ENCODE data around the gene IL1R1.

Gene IL1R1

DNA sequence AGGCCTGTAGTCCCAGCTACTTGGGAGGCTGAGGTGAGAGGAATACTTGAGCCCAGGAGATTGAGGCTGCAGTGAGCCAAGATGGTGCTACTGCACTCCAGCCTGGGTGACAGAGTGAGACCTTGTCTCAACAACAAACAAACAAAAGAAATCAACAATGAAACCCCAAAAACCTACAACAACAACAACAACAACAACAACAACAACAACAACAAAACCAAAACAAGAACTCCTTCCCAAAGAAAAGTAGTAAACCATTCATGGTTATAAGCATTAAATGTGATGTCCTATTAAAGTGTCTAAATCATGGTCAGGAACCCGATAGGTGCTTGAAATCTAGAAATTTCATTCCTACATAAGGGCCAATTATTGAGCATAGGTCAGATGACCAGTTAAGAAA, 13.5 kb upstream of the IL1R1 start:
- H3K9ac ChIP-seq (ENCODE audit: insufficient read length, low read depth) = no peak overlapping the region
- TF ChIP-seq ZNF274 (IDR thresholded peaks at IDR 0.05; ENCODE audit: low read depth, low read length) = no peak
- no peak for TF ChIP-seq YY1 (IDR thresholded peaks at IDR 0.05; ENCODE audit: insufficient read depth, insufficient read length)
- no peak for TF ChIP-seq SUZ12 (IDR thresholded peaks at IDR 0.05; ENCODE audit: extremely low read depth, insufficient read depth, insufficient read length)
- peaks cover 3% of the 10 kb centered on the region; the same call in 1 of the 2 replicates for H3K9me3 ChIP-seq (ENCODE audit: insufficient read depth, low read length)
- no peak overlapping the region for H3K4me3 ChIP-seq (ENCODE audit: insufficient read length, low read depth)
- H3K27me3 ChIP-seq (ENCODE audit: insufficient read depth, insufficient read length) = no peaks in the 10 kb centered on the region
- H3K4me1 ChIP-seq (ENCODE audit: insufficient read depth, insufficient read length) = no peaks in the 10 kb centered on the region
- no peak for DNase-seq (ENCODE audit: low read depth, low spot score)
- H3K36me3 ChIP-seq (ENCODE audit: insufficient read depth, insufficient read length, low read length) = no peaks in the 10 kb centered on the region

DNA sequence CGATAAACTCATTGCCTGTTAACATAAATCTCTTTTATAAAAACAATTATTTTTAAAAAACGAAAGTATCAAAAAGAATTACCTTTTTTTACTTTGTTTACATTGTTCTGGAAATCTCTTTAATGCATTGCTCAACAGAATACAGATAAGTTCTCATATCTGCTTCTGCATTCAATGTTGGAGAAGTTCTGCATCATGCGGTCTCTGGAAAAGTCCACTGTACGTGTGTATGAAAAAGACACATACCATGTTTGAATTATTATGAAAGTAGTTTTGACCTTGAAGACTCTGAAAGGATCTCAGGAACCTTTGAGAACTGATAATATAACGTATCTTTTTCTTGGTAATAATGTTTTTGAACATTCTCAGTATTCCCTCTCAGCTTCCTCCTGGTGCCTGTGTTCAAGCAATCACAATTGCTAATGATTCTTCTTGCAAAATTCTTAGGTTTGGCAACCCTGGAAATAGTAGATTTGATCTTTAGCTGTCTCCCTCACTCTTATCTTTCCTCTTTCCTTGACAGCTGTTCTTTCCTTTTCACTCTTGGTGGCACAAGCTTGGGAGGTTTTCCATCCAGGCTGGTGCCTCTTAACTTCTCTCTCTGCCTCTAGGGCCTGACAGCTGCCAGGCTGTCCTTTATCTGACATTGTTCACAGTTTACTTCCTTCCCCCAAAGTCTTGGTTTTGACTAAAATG, 12.4 kb upstream of the IL1R1 start:
- Histone ChIP-seq H3K36me3 (ENCODE audit: insufficient read depth, insufficient read length, low read length) (no peaks in the 10 kb centered on the region), H3K9ac (ENCODE audit: insufficient read length, low read depth) (no peak overlapping the region), H3K9me3 (ENCODE audit: insufficient read depth, low read length) (no peaks in the 10 kb centered on the region), H3K4me1 (ENCODE audit: insufficient read depth, insufficient read length) (no peaks in the 10 kb centered on the region), H3K27me3 (ENCODE audit: insufficient read depth, insufficient read length) (no peaks in the 10 kb centered on the region), H3K4me3 (ENCODE audit: insufficient read length, low read depth) (no peak overlapping the region)
- TF ChIP-seq SUZ12 (IDR thresholded peaks at IDR 0.05; ENCODE audit: extremely low read depth, insufficient read depth, insufficient read length) (no peak), ZNF274 (IDR thresholded peaks at IDR 0.05; ENCODE audit: low read depth, low read length) (no peak), YY1 (IDR thresholded peaks at IDR 0.05; ENCODE audit: insufficient read depth, insufficient read length) (no peak)
- no peak for DNase-seq (ENCODE audit: low read depth, low spot score)

DNA sequence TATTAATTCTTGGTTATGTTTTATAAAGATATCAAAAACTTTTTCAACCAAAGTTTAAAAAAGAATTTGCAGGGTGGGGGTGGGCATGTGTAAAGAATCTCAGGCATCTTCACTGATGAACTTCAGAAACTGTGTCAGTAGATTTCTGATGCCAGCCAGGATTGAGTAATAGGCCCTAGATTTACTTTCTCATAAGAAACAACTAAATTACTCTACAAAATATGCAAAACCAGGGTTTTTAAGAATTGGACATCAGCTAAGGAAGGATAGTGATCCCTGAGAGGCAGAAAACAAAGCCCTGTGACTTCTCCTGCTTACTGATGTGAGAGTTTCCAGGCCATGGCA, 11.9 kb upstream of the IL1R1 start:
- H3K4me3 ChIP-seq (ENCODE audit: insufficient read length, low read depth) = no peak overlapping the region
- no peaks in the 10 kb centered on the region for H3K36me3 ChIP-seq (ENCODE audit: insufficient read depth, insufficient read length, low read length)
- DNase-seq (ENCODE audit: low read depth, low spot score) = no peak
- no peaks in the 10 kb centered on the region for H3K9me3 ChIP-seq (ENCODE audit: insufficient read depth, low read length)
- H3K27me3 ChIP-seq (ENCODE audit: insufficient read depth, insufficient read length) = no peaks in the 10 kb centered on the region
- no peaks in the 10 kb centered on the region for H3K4me1 ChIP-seq (ENCODE audit: insufficient read depth, insufficient read length)
- no peak for TF ChIP-seq SUZ12 (IDR thresholded peaks at IDR 0.05; ENCODE audit: extremely low read depth, insufficient read depth, insufficient read length)
- no peak overlapping the region for H3K9ac ChIP-seq (ENCODE audit: insufficient read length, low read depth)

DNA sequence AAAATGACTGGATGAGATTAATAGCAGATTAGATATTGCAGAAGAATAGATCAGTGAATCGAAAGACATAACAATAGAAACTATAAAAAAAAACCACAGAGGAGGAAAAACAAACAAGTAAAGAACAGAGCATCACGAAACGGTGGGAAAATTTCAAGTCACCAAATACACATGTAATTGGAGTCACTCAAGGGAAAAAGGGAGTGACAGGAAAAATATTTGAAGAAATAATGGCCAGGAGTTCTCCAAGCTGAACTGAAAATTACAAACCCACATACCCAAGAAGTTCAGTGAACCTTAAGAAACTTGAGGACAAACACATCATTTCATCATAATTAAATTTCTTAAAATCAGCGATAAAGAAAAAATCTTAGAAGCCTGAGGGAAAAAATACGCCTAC, 11.0 kb upstream of the IL1R1 start:
- no peaks in the 10 kb centered on the region for H3K9me3 ChIP-seq (ENCODE audit: insufficient read depth, low read length)
- TF ChIP-seq YY1 (IDR thresholded peaks at IDR 0.05; ENCODE audit: insufficient read depth, insufficient read length) (no peak), SUZ12 (IDR thresholded peaks at IDR 0.05; ENCODE audit: extremely low read depth, insufficient read depth, insufficient read length) (no peak), ZNF274 (IDR thresholded peaks at IDR 0.05; ENCODE audit: low read depth, low read length) (no peak)
- no peak for DNase-seq (ENCODE audit: low read depth, low spot score)
- no peaks in the 10 kb centered on the region for H3K4me1 ChIP-seq (ENCODE audit: insufficient read depth, insufficient read length)
- no peak overlapping the region for H3K9ac ChIP-seq (ENCODE audit: insufficient read length, low read depth)
- H3K4me3 ChIP-seq (ENCODE audit: insufficient read length, low read depth) = no peak overlapping the region
- H3K36me3 ChIP-seq (ENCODE audit: insufficient read depth, insufficient read length, low read length) = no peaks in the 10 kb centered on the region
- H3K27me3 ChIP-seq (ENCODE audit: insufficient read depth, insufficient read length) = no peaks in the 10 kb centered on the region

DNA sequence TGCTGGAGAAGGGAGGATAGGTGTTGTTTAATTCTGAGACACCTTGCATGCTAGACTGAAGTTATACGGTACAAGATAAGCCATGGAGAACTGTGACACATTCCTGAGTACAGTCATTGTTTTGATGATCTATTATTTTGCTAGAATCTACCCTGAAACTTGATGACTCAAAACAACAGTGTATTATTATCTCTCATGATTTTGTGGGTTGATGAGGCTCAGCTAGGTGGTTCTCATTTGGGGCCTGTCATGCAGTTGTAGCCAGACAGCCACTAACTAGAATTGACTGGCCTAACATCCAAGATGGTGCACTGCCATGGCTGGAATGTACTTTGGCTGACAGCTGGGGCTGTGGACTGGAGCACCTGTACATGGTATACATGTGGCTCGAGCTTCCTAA, 5.4 kb upstream of the IL1R1 start:
- TF ChIP-seq ZNF274 (IDR thresholded peaks at IDR 0.05; ENCODE audit: low read depth, low read length) (no peak), SUZ12 (IDR thresholded peaks at IDR 0.05; ENCODE audit: extremely low read depth, insufficient read depth, insufficient read length) (no peak), YY1 (IDR thresholded peaks at IDR 0.05; ENCODE audit: insufficient read depth, insufficient read length) (no peak)
- DNase-seq (ENCODE audit: low read depth, low spot score) = no peak
- H3K4me3 ChIP-seq (ENCODE audit: insufficient read length, low read depth) = no peak overlapping the region

DNA sequence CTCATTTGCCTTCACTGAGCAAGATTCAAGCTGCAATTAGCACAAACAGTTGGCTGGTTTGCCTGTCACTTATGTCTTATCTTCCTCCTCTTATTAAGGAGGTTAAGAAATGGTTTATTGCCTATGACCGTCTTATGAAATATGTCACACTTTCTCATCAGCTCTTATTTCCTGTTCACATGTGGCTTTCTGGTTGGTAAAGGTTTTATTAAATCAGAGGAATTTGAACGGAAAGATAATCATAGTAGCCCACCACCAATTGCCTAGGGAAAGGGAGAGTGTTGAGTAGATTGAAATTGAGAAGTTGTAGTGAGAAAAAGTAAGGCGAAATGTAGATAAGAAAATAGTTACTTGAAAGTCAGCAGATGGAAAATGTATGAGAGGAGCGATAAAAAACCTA, 4.2 kb upstream of the IL1R1 start:
- DNase-seq (ENCODE audit: low read depth, low spot score) = no peak
- Histone ChIP-seq H3K4me1 (ENCODE audit: insufficient read depth, insufficient read length) (no peaks in the 10 kb centered on the region), H3K27me3 (ENCODE audit: insufficient read depth, insufficient read length) (peaks cover 29% of the 10 kb centered on the region), H3K4me3 (ENCODE audit: insufficient read length, low read depth) (no peak overlapping the region), H3K9ac (ENCODE audit: insufficient read length, low read depth) (no peak overlapping the region), H3K36me3 (ENCODE audit: insufficient read depth, insufficient read length, low read length) (no peaks in the 10 kb centered on the region), H3K9me3 (ENCODE audit: insufficient read depth, low read length) (no peaks in the 10 kb centered on the region)
- TF ChIP-seq YY1 (IDR thresholded peaks at IDR 0.05; ENCODE audit: insufficient read depth, insufficient read length) (no peak), SUZ12 (IDR thresholded peaks at IDR 0.05; ENCODE audit: extremely low read depth, insufficient read depth, insufficient read length) (no peak)

More for the DNA sequence above, 5.4 kb upstream of the IL1R1 start:
- Histone ChIP-seq H3K9me3 (ENCODE audit: insufficient read depth, low read length) (no peaks in the 10 kb centered on the region), H3K9ac (ENCODE audit: insufficient read length, low read depth) (no peak overlapping the region), H3K4me1 (ENCODE audit: insufficient read depth, insufficient read length) (no peaks in the 10 kb centered on the region), H3K36me3 (ENCODE audit: insufficient read depth, insufficient read length, low read length) (no peaks in the 10 kb centered on the region), H3K27me3 (ENCODE audit: insufficient read depth, insufficient read length) (peaks cover 18% of the 10 kb centered on the region)

DNA sequence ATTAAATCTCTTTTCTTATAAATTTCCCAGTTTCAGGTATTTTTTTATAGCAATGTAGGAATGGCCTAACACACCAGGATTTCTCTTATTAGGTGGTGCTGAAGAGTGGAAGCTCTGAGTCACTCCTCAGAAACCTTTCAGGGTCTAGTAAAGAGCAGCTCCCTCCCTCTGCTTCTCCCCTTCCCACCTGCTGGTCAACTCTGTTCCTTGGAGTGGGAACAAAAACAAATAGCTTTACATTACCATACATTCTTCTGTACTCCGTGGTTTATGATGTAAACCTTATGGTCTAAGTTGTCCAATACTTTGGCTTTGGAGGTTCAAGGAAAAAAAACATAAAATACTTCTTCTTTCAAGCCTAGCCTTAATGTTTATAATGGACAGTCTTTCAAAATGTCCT, 2.7 kb upstream of the IL1R1 start:
- Histone ChIP-seq H3K27me3 (ENCODE audit: insufficient read depth, insufficient read length) (peaks cover 35% of the 10 kb centered on the region), H3K36me3 (ENCODE audit: insufficient read depth, insufficient read length, low read length) (no peaks in the 10 kb centered on the region), H3K4me3 (ENCODE audit: insufficient read length, low read depth) (no peak overlapping the region), H3K4me1 (ENCODE audit: insufficient read depth, insufficient read length) (no peaks in the 10 kb centered on the region), H3K9me3 (ENCODE audit: insufficient read depth, low read length) (peaks cover 15% of the 10 kb centered on the region; the same call in 1 of the 2 replicates), H3K9ac (ENCODE audit: insufficient read length, low read depth) (no peak overlapping the region)
- no peak for DNase-seq (ENCODE audit: low read depth, low spot score)
- no peak for TF ChIP-seq YY1 (IDR thresholded peaks at IDR 0.05; ENCODE audit: insufficient read depth, insufficient read length)
- no peak for TF ChIP-seq SUZ12 (IDR thresholded peaks at IDR 0.05; ENCODE audit: extremely low read depth, insufficient read depth, insufficient read length)
- no peak for TF ChIP-seq ZNF274 (IDR thresholded peaks at IDR 0.05; ENCODE audit: low read depth, low read length)
